Measurements from ENCODE around the gene HNF1B.

GRCh38 chr17:37755455-37755854, 10.6 kb upstream of the HNF1B start:
- TF ChIP-seq EZH2 (IDR thresholded peaks at IDR 0.05; ENCODE audit: borderline replicate concordance, low read length) (no peak), CTCF (IDR thresholded peaks at IDR 0.05; ENCODE audit: low read length) (no peak)
